Esophagus squamous epithelium (tissue), 5 donors: ENCODE data around the gene CAPN1. TPM values are rescaled to one million over a fixed set of nuclear protein-coding genes. Genes with fewer than 3 reads are reported as not detected.

ENCODE experiments used
- DNase-seq: peaks from one replicate; lab custom pipeline; 2025; lab: John Stamatoyannopoulos, UW
- H3K27ac ChIP-seq, 4 donors: fragments of 200-600 bp; sonication (generic); one replicate each; pipeline ENCODE4 v1.5.1; 2016 to 2019; ENCODE audit warnings: mild to moderate bottlenecking in 1 of 4
- H3K27me3 ChIP-seq, 4 donors: fragments of 200-600 bp; sonication (generic); 1 replicate in 3 of 4; 2 replicates in 1 of 4; pipeline versions ENCODE4 v1.5.1 to v1.6.0; 2017 to 2021; ENCODE audit warnings: antibody characterized with exemption in 1 of 4
- H3K36me3 ChIP-seq, 3 donors: fragments of 200-600 bp; sonication (generic); one replicate each; pipeline ENCODE4 v1.5.1; 2016 to 2019
- H3K4me1 ChIP-seq, 3 donors: fragments of 200-600 bp; sonication (generic); one replicate each; pipeline ENCODE4 v1.5.1; 2017 to 2019
- H3K4me3 ChIP-seq, 4 donors: fragments of 200-600 bp; sonication (generic); 1 replicate in 3 of 4; 2 replicates in 1 of 4; pipeline ENCODE4 v1.5.1; 2016 to 2019; ENCODE audit warnings: mild to moderate bottlenecking in 2 of 4, moderate library complexity in 1 of 4
- H3K9me3 ChIP-seq, 3 donors: fragments of 200-600 bp; sonication (generic); one replicate each; pipeline ENCODE4 v1.5.1; 2016 to 2019
- CTCF ChIP-seq, 6 experiments: fragments of 450-650 bp in 4 of 6; fragments of 200-600 bp in 2 of 6; sonication (generic) in 2 of 6; IDR thresholded peaks; one replicate each; pipeline ENCODE4 v1.5.1; 2016 to 2019; ENCODE audit warnings: antibody characterized with exemption in 6 of 6, mild to moderate bottlenecking in 4 of 6, moderate library complexity in 4 of 6
- POLR2A ChIP-seq, 4 donors: fragments of 450-650 bp; IDR thresholded peaks; one replicate each; pipeline ENCODE4 v1.6.1; 2017; ENCODE audit warnings: antibody characterized with exemption in 4 of 4, mild to moderate bottlenecking in 4 of 4, moderate library complexity in 3 of 4
- WGBS, 2 donors: methylation state at CpG; one replicate each; pipeline ENCODE4 v1.1.5; 2018; 5-methylcytosine and 5-hydroxymethylcytosine counted together
- intact Hi-C: fragments of 100-400 bp; cut with DNase I; formaldehyde crosslinking; loops from one replicate; pipeline ENCODE4 v1.15.0; 2022
- total RNA-seq, 4 donors: library from RNA; depleted of rRNA; stranded (reverse); fragments of >200 nt; gene quantifications; one replicate each; pipeline ENCODE4 v1.1.0, GENCODE V29; 2016
- donor health status: DM: yes; HTN: yes; CAD: no.

The CAPN1 gene
- total RNA-seq, 4 donors from 2014 or later = 225 to 696 (median 354) TPM

GRCh38 chr11:65208785-65209710 is 27.3 kb downstream of the CAPN1 start:
- Histone ChIP-seq H3K27me3 (no peaks in the 10 kb centered on the region), H3K27ac (no peak overlapping the region), H3K4me3 (no peak overlapping the region), H3K9me3 (no peaks in the 10 kb centered on the region), H3K36me3 (peaks cover 76 to 90% (median 80%) of the 10 kb centered on the region in 3 donors), H3K4me1 (peaks cover 0 to 13% (median 0%) of the 10 kb centered on the region in 3 donors)
- DNase-seq = no peak
- WGBS, 2 donors = 62 to 64% methylated on average over 9 to 13 of the region's 13 CpGs
- intact Hi-C loops = loop anchor here (10.0 kb wide), 1 partner anchor 46 kb away; no protein-coding TSS in a partner anchor
- no peak for TF ChIP-seq POLR2A (IDR thresholded peaks at IDR 0.05)
- TF ChIP-seq CTCF (IDR thresholded peaks at IDR 0.05) = no peak

GRCh38 chr11:65209711-65210360 is 28.1 kb downstream of the CAPN1 start:
- peaks cover 0 to 14% (median 0%) of the 10 kb centered on the region in 3 donors for H3K4me1 ChIP-seq
- H3K27ac ChIP-seq = no peak overlapping the region
- intact Hi-C loops = loop anchor here (10.0 kb wide), 1 partner anchor 45 kb away; no protein-coding TSS in a partner anchor
- TF ChIP-seq POLR2A (IDR thresholded peaks at IDR 0.05) = no peak
- TF ChIP-seq CTCF (IDR thresholded peaks at IDR 0.05) = no peak
- peaks cover 68 to 82% (median 72%) of the 10 kb centered on the region in 3 donors for H3K36me3 ChIP-seq
- H3K4me3 ChIP-seq = no peak overlapping the region
- DNase-seq = no peak
- WGBS, 2 donors = 77 to 92% methylated on average over 2 to 18 of the region's 20 CpGs
- H3K27me3 ChIP-seq = no peaks in the 10 kb centered on the region
- no peaks in the 10 kb centered on the region for H3K9me3 ChIP-seq

- WGBS, 2 donors = 78 to 96% methylated on average over 2 to 5 of the region's 14 CpGs
- DNase-seq = no peak
Observed at GRCh38 chr11:65210361-65210731, 28.6 kb downstream of the CAPN1 start.

DNA sequence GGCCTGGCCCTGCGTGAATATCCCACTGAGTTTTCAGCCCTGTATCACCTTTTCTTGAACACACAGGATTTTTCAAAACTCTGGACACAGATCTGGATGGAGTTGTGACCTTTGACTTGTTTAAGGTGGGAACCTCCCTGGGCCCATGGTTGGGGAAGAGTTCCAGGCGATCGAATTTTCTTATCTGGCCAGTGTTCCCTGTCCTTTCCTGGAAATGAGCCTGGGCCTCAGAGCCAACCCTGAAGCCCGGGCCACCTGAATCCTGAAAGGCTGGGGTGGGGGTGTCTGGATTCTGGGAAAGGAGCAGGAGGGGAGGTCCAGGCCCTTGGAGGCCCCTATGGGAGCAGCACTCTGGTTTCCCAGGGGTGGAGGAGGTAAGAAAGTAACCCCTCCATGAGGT is 29.0 kb downstream of the CAPN1 start:
- peaks cover 0 to 14% (median 0%) of the 10 kb centered on the region in 3 donors for H3K4me1 ChIP-seq
- no peaks in the 10 kb centered on the region for H3K9me3 ChIP-seq
- H3K36me3 ChIP-seq = peaks cover 59 to 73% (median 63%) of the 10 kb centered on the region in 3 donors
- H3K27me3 ChIP-seq = no peaks in the 10 kb centered on the region
- H3K27ac ChIP-seq = no peak overlapping the region
- no peak for DNase-seq
- 85% methylated on average over 4 of the region's 4 CpGs; no CpG with 5 or more reads in 1 of the 2 donors for WGBS, 2 donors
- TF ChIP-seq POLR2A (IDR thresholded peaks at IDR 0.05) (no peak), CTCF (IDR thresholded peaks at IDR 0.05) (no peak)
- H3K4me3 ChIP-seq = no peak overlapping the region
- intact Hi-C loops = no loop called here

More at GRCh38 chr11:65210361-65210731, 28.6 kb downstream of the CAPN1 start:
- H3K9me3 ChIP-seq = no peaks in the 10 kb centered on the region
- no peak overlapping the region for H3K4me3 ChIP-seq
- no peaks in the 10 kb centered on the region for H3K27me3 ChIP-seq
- peaks cover 0 to 14% (median 0%) of the 10 kb centered on the region in 3 donors for H3K4me1 ChIP-seq
- no peak overlapping the region for H3K27ac ChIP-seq
- intact Hi-C loops = no loop called here
- H3K36me3 ChIP-seq = peaks cover 63 to 77% (median 67%) of the 10 kb centered on the region in 3 donors
- TF ChIP-seq CTCF (IDR thresholded peaks at IDR 0.05) (no peak), POLR2A (IDR thresholded peaks at IDR 0.05) (no peak)
